ELR (cell line): Measurements from ENCODE around the gene ABHD2.
"Not testable (repeated sequence)": the region's sequence is repeated elsewhere in the genome, so short reads cannot be mapped to it uniquely, and the experiment has no call there.

Source experiments
- DNase-seq: peaks from one replicate; pipeline ENCODE4 v3.0.0-alpha.2; 2015; ENCODE audit warnings: low read depth

ABHD2 gene

GRCh38 chr15:89227425-89227824, 139.2 kb downstream of the ABHD2 start:
- no peak for DNase-seq

GRCh38 chr15:89230277-89230676, 142.0 kb downstream of the ABHD2 start:
- DNase-seq: peak; percentile 21

GRCh38 chr15:89231832-89232231, 143.6 kb downstream of the ABHD2 start:
- no peak for DNase-seq

- DNase-seq: not testable (repeated sequence)
Measured at GRCh38 chr15:89239883-89240810, 151.9 kb downstream of the ABHD2 start.

GRCh38 chr15:89243046-89243690, 154.9 kb downstream of the ABHD2 start:
- DNase-seq: peak; percentile 30

GRCh38 chr15:89243691-89244573, 155.7 kb downstream of the ABHD2 start, which contains the start of gene FANCI:
FANCI (plus strand) TSS chr15:89243979; CDS start chr15:89247648, 3,669 bp downstream.
- peak; percentile 95 for DNase-seq

GRCh38 chr15:89244574-89244903, 156.3 kb downstream of the ABHD2 start:
- peak; percentile 48 for DNase-seq

GRCh38 chr15:89247446-89247845, 159.2 kb downstream of the ABHD2 start:
- DNase-seq: no peak

- DNase-seq: no peak
Measured at GRCh38 chr15:89248584-89248983, 160.3 kb downstream of the ABHD2 start.

- DNase-seq: not testable (repeated sequence)
Measured at GRCh38 chr15:89250142-89250541, 161.9 kb downstream of the ABHD2 start.
